Endothelial cell of umbilical vein (primary cell): Measurements from ENCODE around the gene SCGB1D2. TPM values are rescaled to one million over a fixed set of nuclear protein-coding genes. Genes with fewer than 3 reads are reported as not detected.

Experiments used
- BruUV-seq: library from RNA; stranded (reverse); fragments of 400-500 nt; replicated peaks from 2 replicates; lab custom pipeline; 2021; lab: Mats Ljungman, UMichigan
- CTCF ChIA-PET: fragments of 300-600, 350-600 bp; sonication (Branson Sonifier 250); formaldehyde crosslinking; loops from one replicate; lab custom pipeline; 2021; ENCODE audit warnings: antibody characterized with exemption, inconsistent platforms; lab: Charles Lee
- POLR2A ChIA-PET: fragments of 300-600, 350-600 bp; sonication (Branson Sonifier 250); formaldehyde crosslinking; loops from one replicate; lab custom pipeline; 2021; ENCODE audit warnings: antibody characterized with exemption, inconsistent platforms; lab: Charles Lee
- DNase-seq: peaks from one replicate; pipeline ENCODE4 v3.0.0-alpha.2; 2011; ENCODE audit warnings: low read depth, low spot score
- FAIRE-seq: peaks from 2 replicates; lab custom pipeline; 2011; peaks lifted over from hg19 to GRCh38; lab: Jason Lieb, UNC
- H2AFZ ChIP-seq: 2 replicates; pipeline ENCODE4 v1.6.0; 2012; ENCODE audit warnings: low read depth, low read length, control low read depth, inconsistent platforms
- H3K27ac ChIP-seq: 2 replicates; pipeline ENCODE4 v1.5.1; 2011; ENCODE audit warnings: low read depth, mild to moderate bottlenecking, control low read depth, low read length, moderate library complexity; ENCODE audit not compliant: insufficient read depth
- H3K27me3 ChIP-seq, 2 experiments: 2 replicates each; pipeline versions ENCODE4 v1.6.0 to v1.6.1; 2011; ENCODE audit warnings: low read length in 2 of 2, mixed read lengths in 1 of 2; ENCODE audit not compliant: control insufficient read depth in 2 of 2, insufficient read depth in 2 of 2
- H3K36me3 ChIP-seq, 2 experiments: 2 replicates in 1 of 2; 3 replicates in 1 of 2; pipeline ENCODE4 v1.5.1; 2011; ENCODE audit warnings: low read length in 2 of 2, mild to moderate bottlenecking in 1 of 2, moderate library complexity in 1 of 2; ENCODE audit not compliant: control insufficient read depth in 2 of 2, insufficient read depth in 2 of 2; ENCODE audit errors: extremely low read depth in 1 of 2
- H3K4me1 ChIP-seq: 3 replicates; pipeline ENCODE4 v1.5.1; 2011; ENCODE audit warnings: mild to moderate bottlenecking, low read length; ENCODE audit not compliant: control insufficient read depth, insufficient read depth; ENCODE audit errors: extremely low read depth
- H3K4me2 ChIP-seq: 2 replicates; pipeline ENCODE4 v1.6.1; 2011; ENCODE audit warnings: low read length, control low read depth, mixed read lengths; ENCODE audit not compliant: insufficient read depth
- H3K4me3 ChIP-seq, 3 experiments: fragments of 200-600 bp in 1 of 3; sonication (generic), shearing (Covaris generic) in 1 of 3; replicated peaks in 1 of 3; 2 replicates each; pipeline ENCODE4 v1.5.1; 2011 to 2016; ENCODE audit warnings: control low read depth in 3 of 3, low read length in 3 of 3, mild to moderate bottlenecking in 2 of 3, inconsistent platforms in 1 of 3, low read depth in 1 of 3, moderate library complexity in 1 of 3; ENCODE audit not compliant: insufficient read depth in 1 of 3
- H3K79me2 ChIP-seq: 2 replicates; pipeline ENCODE4 v1.6.0; 2012; ENCODE audit warnings: low read length, inconsistent platforms; ENCODE audit not compliant: control insufficient read depth, insufficient read depth
- H3K9ac ChIP-seq: replicated peaks from 2 replicates; pipeline ENCODE3; 2011; ENCODE audit warnings: low read length, control low read depth; ENCODE audit not compliant: insufficient read depth; ENCODE audit errors: extremely low read depth
- H3K9me1 ChIP-seq: replicated peaks from 3 replicates; pipeline ENCODE4 v1.6.0; 2011; ENCODE audit warnings: mild to moderate bottlenecking, low read length; ENCODE audit not compliant: control insufficient read depth, insufficient read depth; ENCODE audit errors: extremely low read depth
- H3K9me3 ChIP-seq: replicated peaks from 2 replicates; pipeline ENCODE4 v1.5.1; 2012; ENCODE audit warnings: low read length, inconsistent platforms; ENCODE audit not compliant: control insufficient read depth, insufficient read depth
- H4K20me1 ChIP-seq: replicated peaks from 2 replicates; pipeline ENCODE3; 2011; ENCODE audit warnings: mild to moderate bottlenecking, low read length; ENCODE audit not compliant: control insufficient read depth, insufficient read depth; ENCODE audit errors: extremely low read depth
- EZH2 ChIP-seq: IDR thresholded peaks from 2 replicates; pipeline ENCODE4 v1.6.1; 2012; ENCODE audit warnings: borderline replicate concordance, low read depth, mild to moderate bottlenecking, moderate library complexity, low read length, inconsistent platforms; ENCODE audit not compliant: severe bottlenecking
- FOS ChIP-seq: IDR thresholded peaks from 2 replicates; pipeline ENCODE4 v1.6.1; 2011; ENCODE audit warnings: mild to moderate bottlenecking, low read length, moderate library complexity, borderline replicate concordance; ENCODE audit not compliant: insufficient read depth
- GATA2 ChIP-seq: IDR thresholded peaks from 2 replicates; pipeline ENCODE4 v1.7.0; 2011; ENCODE audit warnings: low read depth, mild to moderate bottlenecking, moderate library complexity, mixed read lengths, low read length; ENCODE audit not compliant: insufficient read length, insufficient read depth
- JUN ChIP-seq: IDR thresholded peaks from 2 replicates; pipeline ENCODE4 v1.6.1; 2011; ENCODE audit warnings: borderline replicate concordance, low read depth; ENCODE audit not compliant: insufficient read length, insufficient read depth
- MYC ChIP-seq: IDR thresholded peaks from one replicate; pipeline ENCODE4 v1.6.1; 2011; ENCODE audit warnings: mild to moderate bottlenecking, low read depth, low read length
- POLR2A ChIP-seq: IDR thresholded peaks from 2 replicates; pipeline ENCODE4 v1.6.1; 2012; ENCODE audit warnings: low read depth, mild to moderate bottlenecking, control low read depth, low read length
- dilution Hi-C: fragments of 300-500 bp; cut with MboI; formaldehyde crosslinking; loops from one replicate; pipeline ENCODE4 v1.15.0; 2019; ENCODE audit warnings: low sequenced_read_pairs; ENCODE audit not compliant: extremely low pct_ligation_motif_present
- intact Hi-C: fragments of 100-400 bp; cut with micrococcal nuclease; formaldehyde crosslinking; loops from one replicate; pipeline ENCODE4 v1.10.0; 2022
- polyA plus RNA-seq, 4 experiments: library from polyadenylated mRNA; depleted of rRNA in 3 of 4; stranded (reverse) in 3 of 4; unstranded in 1 of 4; fragments of >200 nt; gene quantifications; 2 replicates each; pipeline versions ENCODE4 v1.2.1 to v1.2.3, GENCODE V29; 2011 to 2012; ENCODE audit warnings: missing spikeins in 1 of 4
- total RNA-seq: library from RNA; stranded (reverse); gene quantifications from 2 replicates; pipeline ENCODE4 v1.2.3, GENCODE V29; 2021
- TF ChIP-seq, protein P1 (sequence below): IDR thresholded peaks from 2 replicates; pipeline ENCODE4 v1.6.1; 2011; ENCODE audit not compliant: insufficient read depth, insufficient read length
- TF ChIP-seq, protein P2 (sequence below), 2 donors: IDR thresholded peaks; 1 replicate in 1 of 2; 2 replicates in 1 of 2; pipeline ENCODE4 v1.5.1; 2011; ENCODE audit warnings: low read length in 2 of 2, mild to moderate bottlenecking in 2 of 2, moderate library complexity in 2 of 2, control low read depth in 1 of 2, inconsistent platforms in 1 of 2, low read depth in 1 of 2; ENCODE audit not compliant: insufficient read depth in 1 of 2; ENCODE audit errors: extremely low read depth in 1 of 2

Gene SCGB1D2
- total and polyA plus RNA-seq, 2 donors (not counting 3 experiments of a cell fraction or from before 2014, with no cell fraction given): not detected

DNA sequence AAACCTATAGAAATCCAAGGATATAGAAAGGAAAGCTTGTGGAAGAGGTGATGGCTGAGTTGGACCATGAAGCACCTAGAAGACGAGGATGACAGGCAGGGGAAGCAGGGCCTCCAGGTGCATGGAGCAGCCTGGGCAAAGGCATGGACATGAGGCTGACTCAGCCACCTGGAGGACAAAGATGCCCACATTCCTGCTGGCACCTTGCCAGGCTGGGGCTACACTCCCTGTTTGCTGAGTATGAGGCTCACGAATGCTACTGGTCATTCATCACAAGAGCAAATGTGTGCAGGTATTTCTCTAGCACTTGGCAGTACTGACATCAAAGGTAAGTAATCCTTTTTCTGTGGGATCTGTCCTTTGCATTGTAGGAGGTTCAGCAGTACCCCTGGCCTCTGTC is 40.7 kb upstream of the SCGB1D2 start:
- no TSS peak for BruUV-seq
- Histone ChIP-seq H4K20me1 (no peaks in the 10 kb centered on the region), H3K4me1 (no peaks in the 10 kb centered on the region), H3K79me2 (no peaks in the 10 kb centered on the region), H3K9me1 (no peaks in the 10 kb centered on the region), H3K4me2 (no peak overlapping the region), H3K36me3 (no peaks in the 10 kb centered on the region), H3K9me3 (no peaks in the 10 kb centered on the region), H3K27me3 (peaks cover 10 to 20% of the 10 kb centered on the region in 2 experiments), H3K27ac (no peak overlapping the region), H3K9ac (no peak overlapping the region), H3K4me3 (no peak overlapping the region), H2AFZ (no peak overlapping the region)
- CTCF ChIA-PET: no interaction called here
- TF ChIP-seq, protein P1, sequence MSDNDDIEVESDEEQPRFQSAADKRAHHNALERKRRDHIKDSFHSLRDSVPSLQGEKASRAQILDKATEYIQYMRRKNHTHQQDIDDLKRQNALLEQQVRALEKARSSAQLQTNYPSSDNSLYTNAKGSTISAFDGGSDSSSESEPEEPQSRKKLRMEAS: no peak
- no peak for TF ChIP-seq MYC
- TF ChIP-seq JUN: no peak
- no peak for TF ChIP-seq FOS
- TF ChIP-seq POLR2A: no peak
- no peak for TF ChIP-seq GATA2
- TF ChIP-seq, protein P2, sequence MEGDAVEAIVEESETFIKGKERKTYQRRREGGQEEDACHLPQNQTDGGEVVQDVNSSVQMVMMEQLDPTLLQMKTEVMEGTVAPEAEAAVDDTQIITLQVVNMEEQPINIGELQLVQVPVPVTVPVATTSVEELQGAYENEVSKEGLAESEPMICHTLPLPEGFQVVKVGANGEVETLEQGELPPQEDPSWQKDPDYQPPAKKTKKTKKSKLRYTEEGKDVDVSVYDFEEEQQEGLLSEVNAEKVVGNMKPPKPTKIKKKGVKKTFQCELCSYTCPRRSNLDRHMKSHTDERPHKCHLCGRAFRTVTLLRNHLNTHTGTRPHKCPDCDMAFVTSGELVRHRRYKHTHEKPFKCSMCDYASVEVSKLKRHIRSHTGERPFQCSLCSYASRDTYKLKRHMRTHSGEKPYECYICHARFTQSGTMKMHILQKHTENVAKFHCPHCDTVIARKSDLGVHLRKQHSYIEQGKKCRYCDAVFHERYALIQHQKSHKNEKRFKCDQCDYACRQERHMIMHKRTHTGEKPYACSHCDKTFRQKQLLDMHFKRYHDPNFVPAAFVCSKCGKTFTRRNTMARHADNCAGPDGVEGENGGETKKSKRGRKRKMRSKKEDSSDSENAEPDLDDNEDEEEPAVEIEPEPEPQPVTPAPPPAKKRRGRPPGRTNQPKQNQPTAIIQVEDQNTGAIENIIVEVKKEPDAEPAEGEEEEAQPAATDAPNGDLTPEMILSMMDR (IDR thresholded peaks at IDR 0.05; ENCODE audit: extremely low read depth in 1 of 2, insufficient read depth in 1 of 2, low read depth in 1 of 2, low read length in 2 of 2): no peak
- TF ChIP-seq EZH2: no peak
- FAIRE-seq: no peak
- DNase-seq: no peak
- POLR2A ChIA-PET: no interaction called here
- dilution Hi-C loops: no loop called here
- intact Hi-C loops: no loop called here
